Rectal smooth muscle tissue (tissue), 1 donor: ENCODE measurements around the gene SRC.

ENCODE experiments used
- H3K27ac ChIP-seq: one replicate; pipeline ENCODE4 v1.7.0; 2013; ENCODE audit warnings: low read depth, low read length, inconsistent platforms
- H3K27me3 ChIP-seq: one replicate; pipeline ENCODE4 v1.7.0; 2013; ENCODE audit warnings: low read length; ENCODE audit not compliant: control insufficient read depth, insufficient read depth
- H3K36me3 ChIP-seq: one replicate; pipeline ENCODE4 v1.7.0; 2013; ENCODE audit warnings: low read length; ENCODE audit not compliant: control insufficient read depth, insufficient read depth
- H3K4me1 ChIP-seq: one replicate; pipeline ENCODE4 v1.7.0; 2013; ENCODE audit warnings: low read length; ENCODE audit not compliant: control insufficient read depth, insufficient read depth
- H3K4me3 ChIP-seq: one replicate; pipeline ENCODE4 v1.7.0; 2013; ENCODE audit warnings: low read length
- H3K9ac ChIP-seq: one replicate; pipeline ENCODE4 v1.7.0; 2013; ENCODE audit warnings: low read length

The SRC gene

DNA sequence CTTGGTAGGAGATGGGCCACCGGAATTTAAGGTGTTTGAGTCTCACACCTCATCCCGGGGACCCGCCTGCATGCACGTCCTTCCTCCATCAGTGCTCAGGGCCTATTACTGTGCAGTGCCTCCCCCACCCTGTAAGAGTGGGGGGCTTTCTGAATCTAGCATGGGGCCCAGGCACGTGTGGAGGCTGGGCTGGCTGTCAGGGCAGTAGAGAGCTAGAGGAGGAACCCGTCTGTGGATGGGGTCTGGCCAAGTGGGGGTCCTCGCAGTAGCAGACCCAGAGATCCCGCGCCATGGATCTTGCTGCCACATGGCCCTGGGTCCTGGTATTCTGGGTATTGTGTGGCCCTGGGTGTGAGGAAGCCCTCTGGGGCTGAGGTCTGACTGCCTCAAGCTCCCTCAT is 42.9 kb downstream of the SRC start:
- peaks cover 27% of the 10 kb centered on the region for H3K36me3 ChIP-seq
- H3K4me3 ChIP-seq: no peak overlapping the region
- no peak overlapping the region for H3K27ac ChIP-seq
- H3K4me1 ChIP-seq: peaks cover 2% of the 10 kb centered on the region
- no peaks in the 10 kb centered on the region for H3K27me3 ChIP-seq
- no peak overlapping the region for H3K9ac ChIP-seq

GRCh38 chr20:37389241-37389747 is 43.4 kb downstream of the SRC start:
- no peak overlapping the region for H3K4me3 ChIP-seq
- H3K27me3 ChIP-seq: no peaks in the 10 kb centered on the region
- peaks cover 31% of the 10 kb centered on the region for H3K36me3 ChIP-seq
- no peak overlapping the region for H3K9ac ChIP-seq
- H3K27ac ChIP-seq: no peak overlapping the region
- H3K4me1 ChIP-seq: peaks cover 2% of the 10 kb centered on the region

DNA sequence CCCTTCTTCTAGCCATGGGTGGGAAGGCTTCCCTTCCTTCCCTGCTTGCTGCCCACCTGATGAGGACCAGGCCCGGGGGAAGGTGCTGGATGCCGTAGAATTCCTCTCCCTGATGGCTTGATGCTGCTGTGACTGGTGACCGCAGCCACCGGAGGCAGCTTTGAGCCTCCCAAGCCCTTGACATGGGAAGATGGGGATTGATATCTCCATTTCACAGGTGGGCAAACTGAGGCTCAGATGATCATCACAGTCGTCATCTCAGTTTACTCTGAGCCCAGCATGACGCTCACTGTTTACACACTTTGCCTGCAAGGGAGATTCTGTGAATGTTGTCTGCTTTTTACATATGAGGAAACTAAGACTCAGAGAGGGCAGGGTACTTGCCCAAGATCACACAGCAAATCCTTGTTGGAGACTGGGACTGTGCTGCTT is 43.9 kb downstream of the SRC start:
- Histone ChIP-seq H3K4me1 (peaks cover under 1% of the 10 kb centered on the region), H3K36me3 (peaks cover 36% of the 10 kb centered on the region), H3K9ac (no peak overlapping the region), H3K27ac (no peak overlapping the region), H3K4me3 (no peak overlapping the region), H3K27me3 (no peaks in the 10 kb centered on the region)

- Histone ChIP-seq H3K9ac (no peak overlapping the region), H3K36me3 (peaks cover 35% of the 10 kb centered on the region), H3K27ac (no peak overlapping the region), H3K27me3 (no peaks in the 10 kb centered on the region), H3K4me3 (no peak overlapping the region), H3K4me1 (no peaks in the 10 kb centered on the region)
Observed at GRCh38 chr20:37390503-37390890, 44.6 kb downstream of the SRC start.

GRCh38 chr20:37390891-37391525 is 45.1 kb downstream of the SRC start:
- Histone ChIP-seq H3K27me3 (no peaks in the 10 kb centered on the region), H3K9ac (no peak overlapping the region), H3K27ac (no peak overlapping the region), H3K36me3 (peaks cover 30% of the 10 kb centered on the region), H3K4me1 (no peaks in the 10 kb centered on the region), H3K4me3 (no peak overlapping the region)

- Histone ChIP-seq H3K4me3 (no peak overlapping the region), H3K27me3 (no peaks in the 10 kb centered on the region), H3K36me3 (peaks cover 30% of the 10 kb centered on the region), H3K4me1 (no peaks in the 10 kb centered on the region), H3K9ac (no peak overlapping the region), H3K27ac (no peak overlapping the region)
Observed at GRCh38 chr20:37392441-37393195, 46.7 kb downstream of the SRC start.

- no peak overlapping the region for H3K27ac ChIP-seq
- H3K9ac ChIP-seq: no peak overlapping the region
- no peaks in the 10 kb centered on the region for H3K27me3 ChIP-seq
- no peak overlapping the region for H3K4me3 ChIP-seq
- H3K36me3 ChIP-seq: peaks cover 36% of the 10 kb centered on the region
- no peaks in the 10 kb centered on the region for H3K4me1 ChIP-seq
Observed at GRCh38 chr20:37393196-37393862, 47.4 kb downstream of the SRC start.

DNA sequence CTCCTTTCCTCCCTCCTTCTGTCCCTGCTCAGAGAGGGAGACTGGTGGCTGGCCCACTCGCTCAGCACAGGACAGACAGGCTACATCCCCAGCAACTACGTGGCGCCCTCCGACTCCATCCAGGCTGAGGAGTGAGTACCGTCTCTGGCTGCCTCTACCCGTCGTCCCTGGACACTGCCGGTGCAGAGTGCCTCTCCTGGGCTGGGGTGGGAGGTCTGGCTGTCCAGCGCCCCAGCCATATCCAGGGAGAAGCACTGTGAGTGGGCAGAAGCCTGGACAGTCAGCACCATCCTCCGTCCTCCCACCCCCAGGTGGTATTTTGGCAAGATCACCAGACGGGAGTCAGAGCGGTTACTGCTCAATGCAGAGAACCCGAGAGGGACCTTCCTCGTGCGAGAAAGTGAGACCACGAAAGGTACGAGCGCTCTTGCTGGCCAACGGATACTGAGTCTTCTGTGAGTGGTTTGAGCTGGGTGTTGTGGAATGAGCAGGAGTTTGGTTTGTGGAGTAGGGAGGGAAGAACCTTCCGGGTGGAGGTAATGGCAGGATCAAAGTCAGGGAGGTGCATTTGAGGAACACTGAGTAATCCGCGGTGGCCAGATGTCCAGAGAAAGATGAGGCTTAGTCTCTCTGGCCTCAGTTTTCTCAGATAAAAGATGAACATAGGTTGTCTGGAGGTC is 48.1 kb downstream of the SRC start:
- Histone ChIP-seq H3K27ac (no peak overlapping the region), H3K27me3 (no peaks in the 10 kb centered on the region), H3K9ac (no peak overlapping the region), H3K4me1 (no peaks in the 10 kb centered on the region), H3K36me3 (peaks cover 39% of the 10 kb centered on the region), H3K4me3 (no peak overlapping the region)

- no peaks in the 10 kb centered on the region for H3K27me3 ChIP-seq
- no peak overlapping the region for H3K4me3 ChIP-seq
- H3K9ac ChIP-seq: no peak overlapping the region
- H3K4me1 ChIP-seq: no peaks in the 10 kb centered on the region
- H3K36me3 ChIP-seq: peaks cover 41% of the 10 kb centered on the region
- H3K27ac ChIP-seq: no peak overlapping the region
Observed at GRCh38 chr20:37394543-37395409, 48.8 kb downstream of the SRC start.

- Histone ChIP-seq H3K27me3 (no peaks in the 10 kb centered on the region), H3K27ac (no peak overlapping the region), H3K4me3 (no peak overlapping the region), H3K36me3 (peaks cover 44% of the 10 kb centered on the region), H3K4me1 (no peaks in the 10 kb centered on the region), H3K9ac (no peak overlapping the region)
Observed at GRCh38 chr20:37395410-37395797, 49.5 kb downstream of the SRC start.

DNA sequence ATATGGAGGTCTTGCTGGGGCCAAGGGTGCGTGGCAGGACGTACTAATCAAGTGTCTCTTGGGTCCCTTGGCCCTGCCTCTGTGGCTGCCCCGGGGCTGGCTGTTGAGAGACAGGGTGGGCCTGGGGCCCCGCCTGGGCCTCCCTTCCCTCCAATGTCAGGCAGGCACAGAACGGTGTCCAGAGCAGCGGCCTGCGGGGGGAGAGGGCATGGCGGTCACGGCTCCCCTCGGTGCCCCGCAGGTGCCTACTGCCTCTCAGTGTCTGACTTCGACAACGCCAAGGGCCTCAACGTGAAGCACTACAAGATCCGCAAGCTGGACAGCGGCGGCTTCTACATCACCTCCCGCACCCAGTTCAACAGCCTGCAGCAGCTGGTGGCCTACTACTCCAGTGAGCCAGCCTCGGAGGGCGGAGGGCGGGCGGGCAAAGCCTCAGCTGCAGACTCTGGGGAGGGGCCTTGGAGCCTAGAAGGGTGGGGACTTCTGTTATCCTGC is 50.0 kb downstream of the SRC start:
- no peaks in the 10 kb centered on the region for H3K4me1 ChIP-seq
- no peak overlapping the region for H3K9ac ChIP-seq
- H3K36me3 ChIP-seq: peaks cover 44% of the 10 kb centered on the region
- H3K27ac ChIP-seq: no peak overlapping the region
- no peaks in the 10 kb centered on the region for H3K27me3 ChIP-seq
- no peak overlapping the region for H3K4me3 ChIP-seq
